HEK293T (cell line): ENCODE data around the gene RNF150.

ENCODE experiments used
- CTCF ChIA-PET: fragments of 350-600 bp; formaldehyde crosslinking; extraction: SDS; loops from one replicate; lab custom pipeline; 2021; ENCODE audit warnings: antibody characterized with exemption, inconsistent platforms; lab: Yijun Ruan, JAX
- POLR2A ChIA-PET: fragments of 350-600 bp; formaldehyde crosslinking; extraction: SDS; loops from one replicate; lab custom pipeline; 2020; ENCODE audit warnings: antibody characterized with exemption, inconsistent platforms; lab: Yijun Ruan, JAX
- DNase-seq: peaks from one replicate; pipeline ENCODE4 v3.0.0; 2012; ENCODE audit warnings: mixed read lengths; ENCODE audit errors: extremely low spot score
- ARNT ChIP-seq: fragments of 450-650 bp; IDR thresholded peaks from 2 replicates; pipeline ENCODE4 v1.6.1; 2017; ENCODE audit warnings: mild to moderate bottlenecking
- BHLHE40 ChIP-seq: fragments of 450-650 bp; IDR thresholded peaks from 2 replicates; pipeline ENCODE4 v1.6.1; 2016; ENCODE audit warnings: mild to moderate bottlenecking, moderate library complexity, borderline replicate concordance
- CTBP1 ChIP-seq: fragments of 450-650 bp; IDR thresholded peaks from 2 replicates; pipeline ENCODE4 v1.6.1; 2016; ENCODE audit warnings: borderline replicate concordance
- ELF4 ChIP-seq: fragments of 450-650 bp; IDR thresholded peaks from 2 replicates; pipeline ENCODE4 v1.6.1; 2017; ENCODE audit warnings: antibody characterized with exemption
- FOXA1 ChIP-seq: fragments of 450-650 bp; IDR thresholded peaks from 2 replicates; pipeline ENCODE4 v1.6.1; 2016; ENCODE audit warnings: mild to moderate bottlenecking
- FOXK2 ChIP-seq: fragments of 450-650 bp; IDR thresholded peaks from 2 replicates; pipeline ENCODE4 v1.6.1; 2016; ENCODE audit warnings: mild to moderate bottlenecking
- FOXM1 ChIP-seq: fragments of 450-650 bp; IDR thresholded peaks from 2 replicates; pipeline ENCODE4 v1.6.1; 2017; ENCODE audit warnings: mild to moderate bottlenecking, borderline replicate concordance
- HDGF ChIP-seq: fragments of 450-650 bp; IDR thresholded peaks from 2 replicates; pipeline ENCODE4 v1.6.1; 2017; ENCODE audit warnings: antibody characterized with exemption, borderline replicate concordance
- L3MBTL2 ChIP-seq: fragments of 450-650 bp; conservative IDR thresholded peaks from 2 replicates; pipeline ENCODE4 v1.6.1; 2016; ENCODE audit warnings: mild to moderate bottlenecking
- LEF1 ChIP-seq: fragments of 450-650 bp; IDR thresholded peaks from 2 replicates; pipeline ENCODE4 v1.6.1; 2017; ENCODE audit warnings: mild to moderate bottlenecking, borderline replicate concordance
- NFRKB ChIP-seq: fragments of 450-650 bp; IDR thresholded peaks from 2 replicates; pipeline ENCODE4 v1.6.1; 2016; ENCODE audit warnings: mild to moderate bottlenecking, moderate library complexity
- PKNOX1 ChIP-seq: fragments of 450-650 bp; IDR thresholded peaks from 2 replicates; pipeline ENCODE4 v1.6.1; 2016
- SP1 ChIP-seq: fragments of 450-650 bp; IDR thresholded peaks from 2 replicates; pipeline ENCODE4 v1.6.1; 2017
- SUZ12 ChIP-seq: fragments of 450-650 bp; IDR thresholded peaks from 2 replicates; pipeline ENCODE4 v1.6.1; 2016; ENCODE audit warnings: mild to moderate bottlenecking
- TARDBP ChIP-seq: fragments of 450-650 bp; IDR thresholded peaks from 2 replicates; pipeline ENCODE4 v1.6.1; 2016
- ZNF384 ChIP-seq: fragments of 450-650 bp; IDR thresholded peaks from 2 replicates; pipeline ENCODE4 v1.6.1; 2016

Gene RNF150

GRCh38 chr4:140925417-140925816, 207.9 kb downstream of the RNF150 start:
- ChIA-PET POLR2A (no interaction called here), CTCF (interaction anchor here (1.6 kb wide), 1 partner anchor 208 kb away, joined by 6 read pairs; the partner anchor contains the start of gene RNF150)
- TF ChIP-seq BHLHE40 = no peak
- TF ChIP-seq ZNF384 = no peak
- TF ChIP-seq FOXA1 = no peak
- TF ChIP-seq SP1 = no peak
- no peak for DNase-seq

GRCh38 chr4:140924761-140925392, 208.4 kb downstream of the RNF150 start:
- TF ChIP-seq PKNOX1 (no peak), FOXK2 (no peak), BHLHE40 (no peak), SUZ12 (no peak), FOXM1 (no peak), L3MBTL2 (no peak), NFRKB (no peak), ELF4 (no peak)
- CTCF ChIA-PET = interaction anchor here (1.6 kb wide), 1 partner anchor 209 kb away, joined by 6 read pairs; the partner anchor contains the start of gene RNF150
- POLR2A ChIA-PET = no interaction called here
- DNase-seq = no peak

- ChIA-PET POLR2A (no interaction called here), CTCF (no interaction called here)
- DNase-seq = no peak
- TF ChIP-seq ZNF384 (no peak), ELF4 (no peak), CTBP1 (no peak), FOXA1 (no peak), ARNT (no peak), FOXK2 (no peak)
These were observed 226.0 kb downstream of the RNF150 start for GRCh38 chr4:140906993-140907962.

- DNase-seq = no peak
- ChIA-PET CTCF (interaction anchor here (0.6 kb wide), 1 partner anchor 9 kb away, joined by 3 read pairs; no protein-coding TSS in a partner anchor), POLR2A (no interaction called here)
- TF ChIP-seq L3MBTL2 (no peak), FOXA1 (no peak), FOXK2 (no peak), PKNOX1 (no peak), LEF1 (no peak), ZNF384 (no peak), FOXM1 (no peak), SP1 (no peak), ARNT (no peak), HDGF (no peak), NFRKB (no peak), SUZ12 (no peak), CTBP1 (no peak), TARDBP (no peak), ELF4 (no peak), BHLHE40 (no peak)
These were observed 228.4 kb downstream of the RNF150 start for GRCh38 chr4:140904904-140905303.

GRCh38 chr4:140903522-140904475, 229.5 kb downstream of the RNF150 start:
- POLR2A ChIA-PET = no interaction called here
- TF ChIP-seq SUZ12 (no peak), FOXM1 (no peak), NFRKB (no peak), L3MBTL2 (no peak), LEF1 (no peak), FOXA1 (no peak), ARNT (no peak), PKNOX1 (no peak), HDGF (no peak), BHLHE40 (no peak), FOXK2 (no peak), SP1 (no peak), ELF4 (no peak), CTBP1 (no peak), TARDBP (no peak), ZNF384 (no peak)
- CTCF ChIA-PET = interaction anchor here (0.5 to 1.2 kb wide), 5 partner anchors 10 to 342 kb away, joined by 3 to 4 read pairs (median 3); partner anchors contain the start of gene RNF150
- no peak for DNase-seq
